T-helper 2 cell treated with Interferon-gamma antibody and Interleukin-4, amounts not matched to agents 100 ng/mL and 5 ng/mL, for 36 hours (primary cell): Measurements from ENCODE around the gene FSTL4. TPM values are rescaled to one million over a fixed set of nuclear protein-coding genes. Genes with fewer than 3 reads are reported as not detected.

Experiments used
- intact Hi-C: fragments of 100-400 bp; cut with micrococcal nuclease; formaldehyde crosslinking; loops from one replicate; pipeline ENCODE4 v1.15.1; 2023
- total RNA-seq: library from RNA; stranded (reverse); gene quantifications from 2 replicates; pipeline ENCODE4 v1.2.3, GENCODE V29; 2022

The FSTL4 gene
- total RNA-seq, 1 donor from 2014 or later = not detected

GRCh38 chr5:133273661-133274596 lies 338.4 kb downstream of the FSTL4 start:
- intact Hi-C loops = no loop called here

- intact Hi-C loops = no loop called here
Measured at GRCh38 chr5:133272345-133272744, 340.0 kb downstream of the FSTL4 start.

GRCh38 chr5:133271606-133272005 lies 340.7 kb downstream of the FSTL4 start:
- intact Hi-C loops = no loop called here

- intact Hi-C loops = no loop called here
Measured at GRCh38 chr5:133269691-133270090, 342.6 kb downstream of the FSTL4 start.

- intact Hi-C loops = no loop called here
Measured at GRCh38 chr5:133267601-133268000, 344.7 kb downstream of the FSTL4 start.

GRCh38 chr5:133266966-133267365 lies 345.4 kb downstream of the FSTL4 start:
- intact Hi-C loops = no loop called here

- intact Hi-C loops = no loop called here
Measured at GRCh38 chr5:133266527-133266878, 345.8 kb downstream of the FSTL4 start.

GRCh38 chr5:133265720-133266526 lies 346.4 kb downstream of the FSTL4 start:
- intact Hi-C loops = no loop called here

- intact Hi-C loops = no loop called here
Measured at GRCh38 chr5:133265257-133265656, 347.1 kb downstream of the FSTL4 start.

GRCh38 chr5:133262690-133263089 lies 349.7 kb downstream of the FSTL4 start:
- intact Hi-C loops = no loop called here

GRCh38 chr5:133261993-133262392 lies 350.3 kb downstream of the FSTL4 start:
- intact Hi-C loops = no loop called here

GRCh38 chr5:133260715-133261114 lies 351.6 kb downstream of the FSTL4 start:
- intact Hi-C loops = no loop called here

GRCh38 chr5:133259199-133259997 lies 352.9 kb downstream of the FSTL4 start:
- intact Hi-C loops = no loop called here

- intact Hi-C loops = no loop called here
Measured at GRCh38 chr5:133257977-133258376, 354.4 kb downstream of the FSTL4 start.

- intact Hi-C loops = no loop called here
Measured at GRCh38 chr5:133256276-133256675, 356.1 kb downstream of the FSTL4 start.

GRCh38 chr5:133254803-133255202 lies 357.5 kb downstream of the FSTL4 start:
- intact Hi-C loops = no loop called here

GRCh38 chr5:133253671-133254070 lies 358.7 kb downstream of the FSTL4 start:
- intact Hi-C loops = no loop called here

GRCh38 chr5:133253070-133253469 lies 359.3 kb downstream of the FSTL4 start:
- intact Hi-C loops = no loop called here

GRCh38 chr5:133252133-133252480 lies 360.2 kb downstream of the FSTL4 start:
- intact Hi-C loops = no loop called here

- intact Hi-C loops = no loop called here
Measured at GRCh38 chr5:133251296-133252132, 360.8 kb downstream of the FSTL4 start.

- intact Hi-C loops = no loop called here
Measured at GRCh38 chr5:133250527-133250926, 361.8 kb downstream of the FSTL4 start.
